NT2/D1 (cell line): Measurements from ENCODE around the gene TMEM273.
"Not testable (repeated sequence)": the region's sequence is repeated elsewhere in the genome, so short reads cannot be mapped to it uniquely, and the experiment has no call there.

Source experiments
- SUZ12 ChIP-seq: IDR thresholded peaks from 2 replicates; pipeline ENCODE4 v1.6.1; 2011; ENCODE audit not compliant: insufficient read length, insufficient read depth; ENCODE audit errors: extremely low read depth
- YY1 ChIP-seq: IDR thresholded peaks from 2 replicates; pipeline ENCODE4 v1.6.1; 2011; ENCODE audit not compliant: insufficient read length, insufficient read depth

- not testable (repeated sequence) for TF ChIP-seq SUZ12, YY1
Observed at GRCh38 chr10:49195864-49196263, 7.7 kb upstream of the TMEM273 start.
